Skeletal muscle satellite cell (primary cell): Measurements from ENCODE around the gene PDZD2.

Experiments used
- H3K27me3 ChIP-seq: 2 replicates; pipeline ENCODE4 v1.7.0; 2013; ENCODE audit warnings: low read length; ENCODE audit not compliant: control insufficient read depth, insufficient read depth
- H3K36me3 ChIP-seq: 2 replicates; pipeline ENCODE4 v1.7.0; 2013; ENCODE audit warnings: mild to moderate bottlenecking, control low read depth, low read length; ENCODE audit not compliant: insufficient read depth
- H3K4me1 ChIP-seq: 2 replicates; pipeline ENCODE4 v1.7.0; 2013; ENCODE audit warnings: low read length; ENCODE audit not compliant: control insufficient read depth, insufficient read depth
- H3K4me2 ChIP-seq: 2 replicates; pipeline ENCODE4 v1.7.0; 2013; ENCODE audit warnings: mild to moderate bottlenecking, low read length
- H3K4me3 ChIP-seq: 2 replicates; pipeline ENCODE4 v1.7.0; 2013; ENCODE audit warnings: low read length
- H3K9ac ChIP-seq: 2 replicates; pipeline ENCODE4 v1.7.0; 2013; ENCODE audit warnings: mild to moderate bottlenecking, low read depth, low read length, moderate library complexity
- H3K9me3 ChIP-seq: replicated peaks from 2 replicates; pipeline ENCODE4 v1.7.0; 2013; ENCODE audit warnings: mild to moderate bottlenecking, control low read depth, low read length

Gene PDZD2

GRCh38 chr5:31776976-31777651, 138.2 kb downstream of the PDZD2 start:
- no peak overlapping the region for H3K4me3 ChIP-seq
- no peaks in the 10 kb centered on the region for H3K9me3 ChIP-seq
- no peak overlapping the region for H3K4me2 ChIP-seq
- no peaks in the 10 kb centered on the region for H3K36me3 ChIP-seq
- no peak overlapping the region for H3K9ac ChIP-seq
- no peaks in the 10 kb centered on the region for H3K4me1 ChIP-seq
- no peaks in the 10 kb centered on the region for H3K27me3 ChIP-seq

GRCh38 chr5:31781772-31782171, 142.8 kb downstream of the PDZD2 start:
- Histone ChIP-seq H3K27me3 (no peaks in the 10 kb centered on the region), H3K36me3 (no peaks in the 10 kb centered on the region), H3K9me3 (no peaks in the 10 kb centered on the region), H3K4me1 (no peaks in the 10 kb centered on the region), H3K4me3 (no peak overlapping the region), H3K4me2 (no peak overlapping the region), H3K9ac (no peak overlapping the region)

- Histone ChIP-seq H3K4me2 (no peak overlapping the region), H3K9ac (no peak overlapping the region), H3K4me1 (no peaks in the 10 kb centered on the region), H3K9me3 (no peaks in the 10 kb centered on the region), H3K4me3 (no peak overlapping the region), H3K36me3 (no peaks in the 10 kb centered on the region), H3K27me3 (no peaks in the 10 kb centered on the region)
These were observed 144.2 kb downstream of the PDZD2 start for GRCh38 chr5:31783086-31783645.

GRCh38 chr5:31783731-31784130, 144.8 kb downstream of the PDZD2 start:
- H3K4me3 ChIP-seq = no peak overlapping the region
- H3K36me3 ChIP-seq = no peaks in the 10 kb centered on the region
- no peaks in the 10 kb centered on the region for H3K9me3 ChIP-seq
- H3K27me3 ChIP-seq = no peaks in the 10 kb centered on the region
- no peak overlapping the region for H3K9ac ChIP-seq
- no peaks in the 10 kb centered on the region for H3K4me1 ChIP-seq
- no peak overlapping the region for H3K4me2 ChIP-seq

GRCh38 chr5:31786090-31786631, 147.2 kb downstream of the PDZD2 start:
- H3K36me3 ChIP-seq = no peaks in the 10 kb centered on the region
- no peaks in the 10 kb centered on the region for H3K9me3 ChIP-seq
- no peak overlapping the region for H3K9ac ChIP-seq
- no peak overlapping the region for H3K4me2 ChIP-seq
- no peaks in the 10 kb centered on the region for H3K4me1 ChIP-seq
- H3K27me3 ChIP-seq = no peaks in the 10 kb centered on the region
- no peak overlapping the region for H3K4me3 ChIP-seq

- Histone ChIP-seq H3K27me3 (peaks cover 3% of the 10 kb centered on the region), H3K9me3 (no peaks in the 10 kb centered on the region), H3K4me1 (no peaks in the 10 kb centered on the region), H3K4me3 (no peak overlapping the region), H3K36me3 (no peaks in the 10 kb centered on the region), H3K4me2 (no peak overlapping the region), H3K9ac (no peak overlapping the region)
These were observed 155.1 kb downstream of the PDZD2 start for GRCh38 chr5:31794009-31794408.

- no peaks in the 10 kb centered on the region for H3K4me1 ChIP-seq
These were observed 159.2 kb downstream of the PDZD2 start for GRCh38 chr5:31798168-31798567.

GRCh38 chr5:31800351-31800750, 161.4 kb downstream of the PDZD2 start:
- Histone ChIP-seq H3K4me1 (no peaks in the 10 kb centered on the region), H3K4me2 (no peak overlapping the region), H3K9me3 (no peaks in the 10 kb centered on the region), H3K9ac (no peak overlapping the region), H3K27me3 (peaks cover 20% of the 10 kb centered on the region), H3K36me3 (no peaks in the 10 kb centered on the region), H3K4me3 (no peak overlapping the region)

More at GRCh38 chr5:31798168-31798567, 159.2 kb downstream of the PDZD2 start:
- H3K9ac ChIP-seq = no peak overlapping the region
- H3K36me3 ChIP-seq = no peaks in the 10 kb centered on the region
- H3K4me2 ChIP-seq = no peak overlapping the region
- peaks cover 15% of the 10 kb centered on the region for H3K27me3 ChIP-seq
- H3K4me3 ChIP-seq = no peak overlapping the region
- H3K9me3 ChIP-seq = no peaks in the 10 kb centered on the region

GRCh38 chr5:31805785-31806400, 167.0 kb downstream of the PDZD2 start:
- Histone ChIP-seq H3K36me3 (no peaks in the 10 kb centered on the region), H3K4me1 (peaks cover 3% of the 10 kb centered on the region), H3K9me3 (no peaks in the 10 kb centered on the region), H3K4me2 (no peak overlapping the region), H3K27me3 (peaks cover 31% of the 10 kb centered on the region), H3K4me3 (no peak overlapping the region), H3K9ac (no peak overlapping the region)

- H3K36me3 ChIP-seq = no peaks in the 10 kb centered on the region
- H3K9me3 ChIP-seq = no peaks in the 10 kb centered on the region
- H3K4me3 ChIP-seq = no peak overlapping the region
- no peak overlapping the region for H3K4me2 ChIP-seq
- peaks cover 8% of the 10 kb centered on the region for H3K4me1 ChIP-seq
- H3K27me3 ChIP-seq = peaks cover 30% of the 10 kb centered on the region
- no peak overlapping the region for H3K9ac ChIP-seq
These were observed 167.6 kb downstream of the PDZD2 start for GRCh38 chr5:31806561-31806960.

- H3K9ac ChIP-seq = no peak overlapping the region
- peaks cover 8% of the 10 kb centered on the region for H3K4me1 ChIP-seq
- H3K27me3 ChIP-seq = peaks cover 30% of the 10 kb centered on the region
- H3K9me3 ChIP-seq = no peaks in the 10 kb centered on the region
- no peak overlapping the region for H3K4me3 ChIP-seq
- no peak overlapping the region for H3K4me2 ChIP-seq
- H3K36me3 ChIP-seq = no peaks in the 10 kb centered on the region
These were observed 169.0 kb downstream of the PDZD2 start for GRCh38 chr5:31807789-31808540.
